ENCODE results near the gene CRISPLD2. TPM values are rescaled to one million over a fixed set of nuclear protein-coding genes. Genes with fewer than 3 reads are reported as not detected.

CRISPLD2 gene
- total and polyA plus RNA-seq, 9 of the 15 experiments (the other 6 are each of a cell fraction or from before 2014, with no cell fraction given) = 0.03 to 0.24 (median 0.04) TPM; not detected in 4

GRCh38 chr16:84911486-84912216, 91.9 kb downstream of the CRISPLD2 start:
- Histone ChIP-seq H3K4me1 (replicated peaks in 1 of 2; ENCODE audit: control insufficient read depth in 2 of 2, insufficient read depth in 2 of 2, low read length in 2 of 2) (peaks cover 3 to 7% of the 10 kb centered on the region in 2 experiments; a peak in 3 of 5 replicates), H3K9me1 (ENCODE audit: control insufficient read depth, insufficient read depth, low read length) (no peaks in the 10 kb centered on the region), H3K36me3 (ENCODE audit: control insufficient read depth, insufficient read depth, low read length) (no peaks in the 10 kb centered on the region), H3K4me2 (ENCODE audit: insufficient read depth, low read length) (no peak overlapping the region), H3K9me3 (replicated peaks; ENCODE audit: control insufficient read depth, insufficient read depth, low read depth, low read length) (no peaks in the 10 kb centered on the region), H3K27ac (ENCODE audit: extremely low read depth, low read depth, low read length) (no peak overlapping the region), H2AFZ (ENCODE audit: low read depth, low read length) (no peak overlapping the region), H3K4me3 (no peak overlapping the region), H3K9ac (ENCODE audit: insufficient read depth in 1 of 2, low read depth in 2 of 2, low read length in 2 of 2) (no peak overlapping the region), H3K27me3 (ENCODE audit: control insufficient read depth in 2 of 2, insufficient read depth in 2 of 2, low read length in 2 of 2) (peaks cover 68 to 96% of the 10 kb centered on the region in 2 experiments), H4K20me1 (replicated peaks; ENCODE audit: control insufficient read depth, insufficient read depth, low read length) (peaks cover 8% of the 10 kb centered on the region; the same call in 1 of the 2 replicates), H3K79me2 (ENCODE audit: control insufficient read depth, insufficient read depth, low read length) (no peaks in the 10 kb centered on the region)
- BruUV-seq (replicated peaks) = no TSS peak
- FAIRE-seq = no peak
- 23% methylated on average over 16 of the region's 16 CpGs for WGBS (ENCODE audit: insufficient coverage, low coverage, missing lambda C conversion rate)
- intact Hi-C loops (cut with micrococcal nuclease) = no loop called here
- ChIA-PET CTCF (ENCODE audit: low intra/inter-chr PET ratio) (no interaction called here), POLR2A (interaction anchor here (0.6 to 1.1 kb wide), 2 partner anchors 11 to 17 kb away, joined by 3 read pairs; no protein-coding TSS in a partner anchor)
- in situ Hi-C loops (cut with MboI) = no loop called here
- no peak for DNase-seq (ENCODE audit: extremely low read depth in 1 of 4, low spot score in 3 of 4)
- TF ChIP-seq EZH2 (IDR thresholded peaks at IDR 0.05; ENCODE audit: borderline replicate concordance, low read depth, low read length) (0 out of 2 replicates have a peak, but pooled peaks have one; percentile 29), DEAF1 (CRISPR knock-in tag; IDR thresholded peaks at IDR 0.05) (no peak), CEBPB (tag; IDR thresholded peaks at IDR 0.05) (peak; percentile 48; the same call in 1 of the 2 replicates), DIDO1 (tag; IDR thresholded peaks at IDR 0.05; ENCODE audit: low read depth) (no peak)
- ATAC-seq = no peak
